DMS153 treated with DMSO at 0.1 percent for 48 hours (cell line): ENCODE measurements around the gene NPIPB9.

Experiments
- DNase-seq: peaks from one replicate; lab custom pipeline; 2025; ENCODE audit not compliant: unreplicated experiment; lab: John Stamatoyannopoulos, UW

Gene NPIPB9

GRCh38 chr16:28821874-28822519 lies 70.4 kb downstream of the NPIPB9 start:
- DNase-seq = no peak
